ENCODE results near the gene COX8C.

Gene COX8C, protein sequence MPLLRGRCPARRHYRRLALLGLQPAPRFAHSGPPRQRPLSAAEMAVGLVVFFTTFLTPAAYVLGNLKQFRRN

DNA sequence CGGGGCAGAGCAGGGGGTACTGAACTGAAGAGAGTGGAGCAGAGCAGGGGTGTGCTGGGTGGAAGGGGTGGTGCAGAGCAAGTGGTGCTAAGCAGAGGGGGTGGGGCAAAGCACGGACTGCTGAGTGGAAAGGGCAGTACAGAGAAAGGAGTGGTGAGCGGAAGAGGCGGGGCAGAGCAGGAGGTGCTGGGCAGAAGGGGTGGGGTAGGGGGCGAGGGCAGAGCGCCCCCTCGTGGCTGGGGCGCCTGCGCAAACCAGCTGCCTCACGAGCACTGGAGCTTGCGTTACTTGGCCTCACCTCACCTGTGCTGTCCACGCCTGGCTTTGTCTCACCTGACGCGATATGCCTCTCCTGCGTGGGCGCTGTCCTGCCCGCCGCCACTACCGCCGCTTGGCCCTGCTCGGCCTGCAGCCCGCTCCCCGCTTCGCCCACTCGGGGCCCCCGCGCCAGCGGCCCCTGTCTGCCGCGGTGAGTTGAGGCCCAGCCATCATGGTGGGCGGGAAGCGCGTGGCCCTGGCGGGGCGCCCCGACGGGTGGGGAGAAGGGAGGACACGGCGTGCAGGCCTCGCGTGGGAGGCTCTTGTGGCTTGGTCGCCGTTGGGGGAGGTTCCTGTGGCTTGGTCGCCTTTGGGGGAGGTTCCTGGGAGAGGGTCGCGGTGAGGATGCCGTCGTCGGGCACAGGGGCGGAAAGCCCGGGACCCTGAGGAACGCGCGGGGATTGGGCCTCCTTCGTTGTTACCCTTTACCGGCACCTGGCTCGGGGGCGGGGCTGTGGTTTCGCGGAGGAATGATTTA lies at the start of gene COX8C:
Gene COX8C, plus strand, starts transcription at position 257 of the 796 bp plus-strand sequence. Its CDS starts 87 bp downstream, at position 344.
- DNase-seq (ENCODE audit: low spot score), result peak; percentile 34

DNA sequence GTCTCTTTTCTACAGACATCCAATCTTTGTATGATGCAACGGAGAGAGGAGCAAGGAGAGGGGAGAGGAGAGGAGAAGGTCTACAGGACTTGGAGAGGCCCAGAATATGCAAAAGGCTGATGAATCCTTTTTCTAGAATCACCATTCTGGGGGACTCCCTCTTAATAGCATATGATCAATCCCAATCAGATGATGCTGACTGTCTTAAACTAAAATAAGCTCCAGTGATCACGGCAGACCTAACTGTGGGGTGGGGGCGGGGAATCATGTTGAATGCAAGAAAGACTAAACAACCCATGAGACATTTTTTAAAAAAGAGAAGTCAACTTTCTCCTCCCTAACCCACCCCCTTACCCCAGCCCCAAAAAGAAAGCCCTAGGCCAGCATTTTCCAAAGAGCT lies 47.6 kb upstream of the COX8C start:
- DNase-seq (ENCODE audit: low spot score), result no peak

DNA sequence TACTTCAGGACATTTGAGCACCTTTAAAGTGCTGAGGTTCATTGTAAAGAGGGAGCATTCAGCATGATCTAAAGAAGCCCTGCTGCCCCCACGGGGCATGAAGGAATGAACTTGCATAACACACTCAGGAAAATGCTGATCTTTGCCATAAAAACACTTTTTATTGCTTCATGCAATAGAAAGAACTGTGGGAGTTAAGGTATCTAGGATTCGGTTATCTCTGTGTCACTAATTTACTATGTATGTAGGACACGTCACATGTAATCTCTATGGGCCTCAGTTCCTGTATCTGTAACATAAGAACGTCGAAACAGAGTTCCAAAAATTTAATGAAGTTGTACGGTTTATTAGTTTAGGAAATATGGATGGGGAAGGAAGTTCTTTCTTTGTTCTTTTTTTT lies 47.1 kb upstream of the COX8C start:
- no peak for DNase-seq (ENCODE audit: low spot score)

DNA sequence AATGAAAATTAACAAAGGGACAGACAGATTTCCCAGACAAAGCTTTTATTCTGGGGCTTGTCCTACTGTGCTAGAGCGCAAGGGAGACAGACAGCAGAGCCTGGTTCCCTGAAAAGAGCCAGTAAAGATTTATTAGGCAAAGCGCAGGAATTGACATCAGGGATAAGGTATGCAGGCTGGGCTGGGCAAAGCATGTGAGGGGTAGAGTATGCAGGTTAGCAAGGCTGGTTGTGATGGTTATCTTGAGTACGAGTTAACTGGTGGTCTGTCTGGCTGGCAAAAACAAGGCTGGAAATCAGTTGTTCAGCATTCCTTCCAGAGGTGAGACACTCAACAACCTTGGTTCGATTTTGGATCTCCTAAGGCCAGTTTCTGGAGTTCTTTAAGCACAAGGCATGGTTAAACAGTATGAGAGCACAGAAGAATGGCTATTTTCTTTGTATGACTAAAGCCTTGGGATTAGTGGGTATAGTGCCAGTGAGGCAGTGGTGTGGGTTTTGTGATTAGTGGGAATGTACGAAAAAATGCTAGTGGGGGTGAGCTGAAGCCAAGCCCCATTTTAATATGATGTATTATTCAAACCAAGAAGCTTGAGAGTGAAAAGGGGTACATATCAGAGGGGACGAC lies 45.0 kb upstream of the COX8C start:
- DNase-seq (ENCODE audit: low spot score), result no peak

DNA sequence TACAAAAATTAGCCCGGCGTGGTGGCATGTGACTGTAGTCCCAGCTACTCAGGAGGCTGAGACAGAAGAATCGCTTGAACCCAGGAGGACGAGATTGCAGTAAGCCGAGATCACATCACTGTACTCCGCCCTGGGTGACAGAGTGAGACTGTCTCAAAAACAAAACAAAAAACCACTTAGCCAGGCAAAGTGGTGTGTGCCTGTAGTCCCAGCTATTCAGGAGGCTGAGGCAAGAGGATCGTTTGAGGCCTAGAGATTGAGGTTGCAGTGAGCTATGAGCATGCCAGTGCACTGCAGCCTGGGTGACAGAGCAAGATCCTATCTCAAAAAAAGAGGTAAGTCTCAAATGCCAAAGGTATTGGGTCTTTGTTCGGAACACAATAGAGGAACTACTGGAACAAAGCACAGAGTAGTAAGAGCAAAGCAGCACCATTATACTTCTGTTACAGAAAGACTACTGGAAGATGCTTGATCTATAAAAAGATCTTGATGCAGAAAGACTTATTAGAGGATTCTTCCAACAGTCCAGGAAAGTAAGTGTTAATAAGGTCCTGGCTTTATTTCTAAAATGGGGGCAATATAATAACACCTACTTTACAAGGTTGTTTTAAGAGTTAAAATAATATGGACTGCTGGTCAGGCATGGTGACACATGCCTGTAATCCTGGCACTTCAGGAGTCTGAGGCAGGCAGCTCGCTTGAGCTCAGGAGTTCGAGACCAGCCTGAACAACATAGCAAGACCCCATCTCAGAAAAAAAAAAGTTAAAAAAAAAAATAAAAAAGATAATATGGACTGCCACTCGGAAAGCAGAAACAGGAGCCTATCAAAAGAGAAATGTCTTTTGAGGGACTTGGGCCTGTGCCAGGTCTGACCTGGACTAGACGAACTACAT lies 44.0 kb upstream of the COX8C start:
- no peak for DNase-seq (ENCODE audit: low spot score)

DNA sequence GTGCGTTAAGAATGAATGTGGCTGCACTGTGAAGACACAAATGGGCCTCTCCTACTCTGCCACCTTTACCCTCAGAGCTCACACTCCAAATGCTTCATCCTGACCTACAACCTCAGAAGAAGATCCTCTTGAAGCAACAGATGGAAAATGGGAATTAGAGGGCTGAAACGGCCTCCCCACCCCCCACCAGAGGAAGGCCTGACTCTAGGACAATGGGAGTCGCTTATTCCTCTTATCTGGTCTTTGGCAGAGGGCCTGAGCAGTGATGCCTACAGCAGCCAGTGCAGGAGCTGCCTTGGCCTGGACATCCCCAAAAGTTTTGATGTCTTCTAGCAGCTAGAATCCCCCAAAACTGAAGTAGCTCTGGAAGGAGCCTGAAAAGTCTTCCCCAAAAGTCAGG lies 43.3 kb upstream of the COX8C start:
- DNase-seq (ENCODE audit: low spot score), result peak; percentile 43

DNA sequence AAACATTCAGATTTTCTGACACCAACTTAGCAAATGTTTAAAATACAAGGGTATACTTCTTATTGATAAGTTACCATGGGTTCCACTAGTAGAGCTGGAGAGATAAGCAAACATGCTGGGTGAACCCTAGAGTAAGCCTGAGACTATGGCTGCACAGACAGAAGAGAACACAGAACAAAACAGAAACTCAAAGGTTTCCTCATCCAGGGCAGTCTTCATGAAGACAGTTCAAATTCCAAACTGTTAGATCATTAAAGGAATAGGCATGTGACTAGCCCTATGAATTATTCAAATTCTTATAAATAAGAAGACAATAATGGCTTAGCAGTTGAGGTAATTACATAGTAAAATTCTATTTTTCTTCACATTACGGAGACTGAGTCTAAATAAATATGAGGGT lies 42.2 kb upstream of the COX8C start:
- no peak for DNase-seq (ENCODE audit: low spot score)

DNA sequence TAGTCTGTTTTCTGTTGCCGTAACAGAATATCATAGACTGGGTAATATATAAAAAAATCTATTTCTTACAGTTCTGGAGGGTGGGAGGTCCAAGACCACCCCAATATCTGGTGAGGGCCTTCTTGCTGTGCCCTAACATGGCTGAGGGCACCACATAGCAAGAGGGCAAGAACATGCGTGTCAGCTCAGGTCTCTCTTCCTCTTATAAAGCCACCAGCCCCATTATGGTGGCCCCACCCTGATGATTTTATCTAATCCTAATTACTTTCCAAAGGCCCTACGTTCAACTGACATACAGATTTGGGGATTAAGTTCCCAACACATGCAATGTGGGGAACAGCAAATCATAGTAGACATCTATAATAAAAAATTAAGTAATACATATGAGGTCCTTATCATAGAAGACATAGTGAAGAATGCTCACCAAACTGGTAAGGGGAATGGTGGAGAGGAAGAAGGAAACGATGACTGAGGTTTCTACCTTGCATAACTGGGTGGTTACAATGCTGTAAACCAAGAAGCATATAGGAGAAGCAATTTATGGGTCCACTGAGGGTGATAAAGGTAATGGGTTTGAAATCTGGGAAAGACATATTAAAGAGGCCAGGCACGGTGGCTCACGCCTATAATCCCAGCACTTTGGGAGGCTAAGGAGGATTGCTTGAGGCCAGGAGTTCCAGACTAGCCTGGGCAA lies 41.1 kb upstream of the COX8C start:
- DNase-seq (ENCODE audit: low spot score), result no peak

DNA sequence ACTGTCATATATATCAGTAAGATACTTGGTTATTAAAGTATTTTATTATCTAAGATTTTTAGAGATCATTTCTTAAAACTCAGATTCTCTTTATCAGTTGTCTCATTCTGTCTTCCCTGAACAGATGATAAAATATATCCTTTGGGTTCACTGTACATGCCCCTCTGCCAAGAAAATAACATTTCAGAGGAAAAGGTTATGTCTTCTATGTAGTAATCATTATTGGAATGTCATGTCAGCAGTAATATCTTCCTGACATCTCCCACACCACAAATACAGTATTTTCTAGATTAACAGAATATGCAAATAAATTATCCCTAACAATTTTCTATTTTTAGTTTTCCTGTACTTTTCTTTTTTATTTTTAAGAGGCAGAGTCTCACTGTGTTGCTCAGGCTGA lies 40.2 kb upstream of the COX8C start:
- DNase-seq (ENCODE audit: low spot score), result no peak

DNA sequence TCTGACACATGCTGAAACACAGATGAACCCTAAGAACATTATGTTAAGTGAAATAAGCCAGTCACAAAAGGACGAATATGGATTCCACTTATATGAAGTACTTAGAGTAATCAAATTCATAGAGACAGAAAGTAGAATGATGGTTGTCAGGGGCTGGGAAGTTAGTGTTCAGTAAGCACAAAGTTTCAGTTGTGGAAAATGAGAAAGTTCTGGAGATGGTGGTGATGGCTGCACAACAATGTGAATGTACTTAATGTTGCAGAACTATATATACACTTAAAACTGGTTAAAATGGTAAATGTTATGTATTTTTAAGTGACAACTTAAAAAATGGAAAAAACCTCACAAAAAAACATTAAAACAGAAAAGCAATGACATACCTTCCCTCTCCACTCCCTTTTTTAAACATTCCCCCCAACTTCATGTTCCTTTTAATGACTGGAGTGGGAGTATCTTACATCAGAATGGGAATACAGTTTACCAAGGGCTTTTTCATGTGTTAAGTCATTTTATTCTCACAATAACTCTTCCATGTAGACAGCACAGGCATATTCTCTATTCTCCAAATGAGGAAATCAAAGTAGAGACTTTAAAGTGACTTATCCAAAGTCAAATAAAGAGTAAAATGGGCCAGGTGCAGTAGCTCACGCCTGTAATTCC lies 38.2 kb upstream of the COX8C start:
- DNase-seq (ENCODE audit: low spot score), result no peak

DNA sequence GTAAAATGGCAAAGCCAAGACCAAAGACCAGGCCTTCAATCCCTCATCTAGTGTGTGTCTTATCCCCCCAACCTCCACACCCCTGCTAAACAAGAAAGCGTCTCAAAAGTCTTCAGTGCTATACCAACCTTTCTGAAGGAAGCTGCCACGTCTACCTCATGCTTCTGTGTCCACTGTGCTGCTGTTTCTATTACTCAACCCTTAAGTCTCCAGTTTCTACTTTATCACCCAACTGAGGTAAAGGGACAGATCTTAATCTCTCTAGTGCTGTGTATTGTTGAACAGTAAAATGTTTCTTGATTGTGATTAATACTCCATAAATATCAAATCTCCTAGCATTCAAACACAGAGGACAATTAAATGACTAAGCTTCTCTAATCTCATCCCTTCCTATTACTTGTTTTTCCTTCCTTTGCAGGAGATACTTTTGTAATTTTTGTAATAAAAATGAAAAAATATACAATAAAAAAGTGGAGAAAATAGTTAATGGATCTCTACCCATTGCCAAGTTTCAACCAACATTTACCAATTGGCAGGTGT lies 37.5 kb upstream of the COX8C start:
- DNase-seq (ENCODE audit: low spot score), result no peak

DNA sequence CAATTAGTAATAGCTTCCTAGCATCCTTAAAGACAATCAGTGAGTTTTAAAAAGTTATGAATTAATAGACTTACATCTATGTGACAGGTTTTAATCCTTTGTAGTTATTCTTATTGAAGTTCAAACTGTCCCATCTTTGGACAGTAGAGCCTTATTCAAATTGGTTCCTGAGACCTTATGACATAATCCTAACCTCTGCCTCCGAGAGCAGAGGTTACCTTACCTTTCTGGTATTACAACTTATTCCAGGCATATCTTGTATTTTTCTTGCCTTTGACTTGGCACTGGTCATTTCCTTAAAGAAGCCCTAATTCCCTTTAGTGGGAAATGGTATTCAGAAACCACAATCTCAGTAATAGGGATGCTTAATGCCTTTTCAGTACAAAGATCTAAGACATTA lies 35.9 kb upstream of the COX8C start:
- no peak for DNase-seq (ENCODE audit: low spot score)

DNA sequence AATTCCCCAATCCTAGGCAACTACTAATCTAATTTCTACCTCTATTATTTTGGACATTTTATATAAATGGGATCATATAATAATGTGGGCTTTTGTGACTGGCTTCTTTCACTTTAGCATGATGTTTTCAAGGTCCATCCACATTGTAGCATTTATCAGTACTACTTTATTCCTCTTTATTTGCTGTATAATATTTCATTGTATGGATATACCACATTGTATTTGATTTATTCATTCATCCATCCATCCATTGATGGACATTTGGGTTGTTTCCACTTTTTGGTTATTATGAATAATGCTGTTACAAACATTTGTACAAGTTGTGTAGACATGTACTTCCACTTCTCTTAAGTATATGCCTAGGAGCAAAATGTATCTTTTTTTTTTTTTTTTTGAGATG lies 31.4 kb upstream of the COX8C start:
- no peak for DNase-seq (ENCODE audit: low spot score)

DNA sequence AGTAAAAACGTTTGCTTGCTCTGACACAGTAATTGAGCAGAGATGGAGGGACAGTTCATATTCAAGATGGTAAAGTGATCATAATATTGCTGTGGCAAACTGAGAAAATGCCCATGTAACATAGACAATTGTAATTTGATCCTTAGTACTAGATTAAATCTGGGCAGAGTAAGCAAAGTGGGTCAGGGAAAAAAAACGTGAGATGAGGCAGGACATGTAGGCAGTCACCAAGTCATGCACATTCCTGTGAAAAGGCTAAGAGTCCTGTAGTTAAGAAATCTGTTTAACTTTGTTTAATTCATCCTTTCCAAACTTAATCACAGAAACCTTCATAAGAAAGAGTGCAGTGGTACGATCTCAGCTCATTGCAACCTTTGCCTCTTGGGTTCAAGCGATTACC lies 30.3 kb upstream of the COX8C start:
- no peak for DNase-seq (ENCODE audit: low spot score)

DNA sequence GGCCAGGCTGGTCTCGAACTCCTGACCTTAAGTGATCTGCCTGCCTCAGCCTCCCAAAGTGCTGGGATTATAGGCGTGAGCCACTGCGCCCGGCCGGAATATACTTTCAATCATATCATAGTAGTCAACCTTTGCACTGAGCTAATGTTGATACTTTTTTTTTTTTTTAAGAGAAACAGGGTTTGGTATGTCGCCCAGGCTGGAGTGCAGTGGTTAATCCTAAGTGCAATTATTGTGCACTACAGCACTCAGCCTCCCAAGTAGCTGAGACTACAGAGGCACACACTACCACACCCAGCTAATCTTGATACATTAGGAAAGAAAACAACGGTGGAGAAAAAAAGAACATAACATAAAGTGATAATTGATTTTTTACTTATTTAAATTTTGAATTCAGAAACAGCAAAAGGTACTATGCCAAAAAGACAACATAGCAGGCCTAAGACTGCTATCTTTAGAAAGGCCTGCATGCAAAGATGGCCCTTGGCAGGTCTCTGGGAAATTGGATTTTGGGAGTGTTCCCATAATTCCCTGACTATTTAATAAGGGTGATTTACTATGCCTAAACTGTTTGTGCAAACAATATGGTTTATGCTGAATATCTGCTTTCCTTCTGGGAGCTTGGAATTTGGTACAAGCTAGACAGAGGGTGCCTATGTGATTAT lies 29.6 kb upstream of the COX8C start:
- DNase-seq (ENCODE audit: low spot score), result no peak

DNA sequence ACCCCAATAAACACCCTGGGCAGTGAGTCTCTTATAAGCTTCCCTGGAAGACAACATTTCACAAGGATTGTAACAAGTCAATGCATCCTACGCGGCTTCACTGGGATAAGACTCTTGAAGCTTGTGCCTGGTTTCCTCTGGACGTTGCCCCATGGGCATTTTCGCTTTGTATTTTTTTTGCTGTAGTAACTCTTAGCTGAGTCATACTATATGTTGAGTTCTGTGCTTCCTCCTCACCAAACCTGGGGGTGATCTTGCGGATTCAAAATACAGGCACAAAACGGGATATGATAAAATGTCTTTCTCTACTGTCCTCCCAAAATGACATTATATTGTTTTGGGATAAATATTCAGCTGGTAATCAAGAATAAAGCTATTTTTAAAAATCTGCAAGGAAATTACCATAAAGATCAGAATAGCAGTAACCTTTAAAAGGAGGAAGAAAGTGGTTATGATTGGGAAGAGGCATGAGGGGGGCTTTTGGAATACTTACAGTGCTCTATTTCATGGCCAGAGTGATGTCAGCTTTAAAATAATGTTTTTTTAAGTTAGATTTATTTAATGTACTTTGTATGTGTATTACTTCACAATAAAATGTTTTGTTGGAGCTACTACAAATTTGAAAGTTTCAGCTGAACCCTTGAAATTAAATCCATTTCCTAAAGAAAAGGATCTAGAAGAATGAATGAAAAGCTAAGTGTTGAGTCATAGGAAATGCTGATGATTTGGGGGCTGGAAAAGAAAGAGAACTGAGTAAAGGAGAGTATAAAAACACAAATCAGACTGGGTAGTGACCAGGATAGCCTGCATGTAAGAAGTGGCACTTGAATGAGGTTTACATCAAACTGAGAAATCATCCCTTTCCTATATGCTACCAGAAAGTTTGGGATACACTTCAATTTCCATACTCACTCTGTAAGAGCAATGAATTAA lies 28.8 kb upstream of the COX8C start:
- peak; percentile 67 for DNase-seq (ENCODE audit: low spot score)

DNA sequence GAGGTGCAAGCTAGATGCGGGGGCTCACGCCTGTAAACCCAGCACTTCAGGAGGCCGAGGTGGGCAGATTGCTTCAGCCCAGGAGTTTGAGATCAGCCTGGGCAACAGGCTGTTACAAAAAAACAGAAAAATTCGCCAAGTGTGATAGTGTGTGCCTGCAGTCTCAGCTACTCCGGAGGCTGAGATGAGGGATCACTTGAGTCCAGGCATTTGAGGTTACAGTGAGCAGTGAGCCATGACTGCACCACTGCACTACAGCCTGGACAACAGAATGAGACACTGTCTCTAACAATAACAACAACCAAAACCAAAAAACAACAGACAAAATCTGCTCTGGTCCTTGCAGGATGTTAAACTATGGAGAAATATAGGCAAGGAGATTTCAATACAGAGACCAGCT lies 28.1 kb upstream of the COX8C start:
- DNase-seq (ENCODE audit: low spot score), result no peak

DNA sequence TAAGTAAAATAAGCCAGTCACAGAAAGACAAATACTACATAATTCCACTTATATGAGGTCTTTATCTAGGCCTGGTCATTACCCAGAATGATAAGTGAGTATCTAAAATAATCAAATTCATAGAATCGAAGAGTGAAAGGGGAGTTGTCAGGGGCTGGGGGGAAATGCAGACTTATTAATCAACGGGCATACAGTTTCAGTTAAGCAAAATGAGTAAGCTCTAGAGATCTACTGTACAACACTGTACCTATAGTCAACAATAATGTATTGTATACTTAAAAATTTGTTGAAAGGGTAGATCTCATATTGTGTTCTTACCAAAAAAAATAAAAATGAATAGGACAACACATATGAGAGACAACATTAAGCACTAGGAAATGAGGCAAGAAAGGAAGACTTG lies 27.5 kb upstream of the COX8C start:
- DNase-seq (ENCODE audit: low spot score), result no peak

DNA sequence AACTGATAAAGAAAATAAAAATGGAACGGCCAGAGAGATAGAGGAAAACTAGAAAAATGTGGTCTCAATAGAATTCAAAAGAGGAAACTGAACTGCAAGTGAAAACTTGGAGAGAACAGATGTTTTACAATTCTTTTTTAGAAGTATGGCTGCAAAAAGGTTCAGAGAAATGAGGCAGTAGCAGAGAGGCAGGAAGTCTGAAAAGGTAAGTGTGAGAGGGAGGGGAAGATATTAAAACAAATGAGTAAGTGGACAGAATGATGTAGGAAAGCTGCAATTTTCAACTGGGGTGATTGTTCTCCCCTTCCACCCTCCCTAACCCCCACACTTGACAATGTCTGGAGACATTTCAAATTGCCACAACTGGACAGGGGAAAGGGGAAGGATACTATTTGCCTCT lies 27.0 kb upstream of the COX8C start:
- DNase-seq (ENCODE audit: low spot score), result no peak

DNA sequence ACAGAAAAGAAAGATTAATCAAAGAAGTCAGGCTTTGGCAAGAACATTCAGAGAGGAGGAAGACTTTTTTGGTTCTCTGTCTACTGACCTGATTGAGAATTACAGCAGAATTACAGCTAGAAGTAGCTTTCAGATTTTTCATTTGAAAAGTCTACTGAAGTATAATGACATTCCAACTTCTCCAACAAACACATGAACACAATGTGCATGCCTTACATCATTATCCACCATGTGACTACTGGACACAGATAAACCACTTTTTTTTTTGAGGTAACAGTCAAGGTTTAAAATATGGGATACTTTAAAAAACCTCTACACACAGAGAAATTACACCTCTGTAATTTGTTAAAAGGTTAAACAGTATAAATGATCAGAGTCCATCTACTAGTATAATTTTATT lies 26.5 kb upstream of the COX8C start:
- DNase-seq (ENCODE audit: low spot score), result no peak

All from hematopoietic multipotent progenitor cell treated with erythropoietin and hydrocortisone succinate and interleukin-3 and kit ligand, for 17 days (in vitro differentiated cells).